Activated CD4-positive, alpha-beta T cell treated with anti-CD3 and anti-CD28 coated beads, Interleukin-2, Interleukin-4, amounts not matched to agents 100 ng/mL and 50 ng/mL, durations not matched to agents 16 hours and 8 hours (primary cell): ENCODE data around the gene ZCCHC13.
"Not testable (repeated sequence)": the region's sequence is repeated elsewhere in the genome, so short reads cannot be mapped to it uniquely, and the experiment has no call there.

Experiments used
- DNase-seq: peaks from one replicate; pipeline ENCODE4 v3.0.0-alpha.2; 2020; ENCODE audit warnings: low spot score

The ZCCHC13 gene

GRCh38 chrX:74304016-74304415 is at the start of gene ZCCHC13:
TSS of gene ZCCHC13 (plus strand) at chrX:74304180. CDS start at chrX:74304267, 87 bp downstream.
- no peak for DNase-seq

- not testable (repeated sequence) for DNase-seq
Observed at GRCh38 chrX:74258111-74258510, 45.9 kb upstream of the ZCCHC13 start.

GRCh38 chrX:74259885-74260491 is 44.0 kb upstream of the ZCCHC13 start:
- no peak for DNase-seq

GRCh38 chrX:74262452-74263209 is 41.3 kb upstream of the ZCCHC13 start:
- no peak for DNase-seq

GRCh38 chrX:74270393-74270792 is 33.6 kb upstream of the ZCCHC13 start:
- no peak for DNase-seq

GRCh38 chrX:74272230-74272629 is 31.8 kb upstream of the ZCCHC13 start:
- no peak for DNase-seq

- DNase-seq, result no peak
Observed at GRCh38 chrX:74274516-74274915, 29.5 kb upstream of the ZCCHC13 start.

- no peak for DNase-seq
Observed at GRCh38 chrX:74277320-74277719, 26.7 kb upstream of the ZCCHC13 start.

- no peak for DNase-seq
Observed at GRCh38 chrX:74277846-74278245, 26.1 kb upstream of the ZCCHC13 start.

GRCh38 chrX:74280759-74281158 is 23.2 kb upstream of the ZCCHC13 start:
- no peak for DNase-seq

- no peak for DNase-seq
Observed at GRCh38 chrX:74284391-74284952, 19.5 kb upstream of the ZCCHC13 start.

- no peak for DNase-seq
Observed at GRCh38 chrX:74286950-74287740, 16.8 kb upstream of the ZCCHC13 start.

- DNase-seq, result no peak
Observed at GRCh38 chrX:74291577-74291963, 12.4 kb upstream of the ZCCHC13 start.

- peak; percentile 77 for DNase-seq
Observed at GRCh38 chrX:74291964-74292807, 11.8 kb upstream of the ZCCHC13 start.

GRCh38 chrX:74292808-74293123 is 11.2 kb upstream of the ZCCHC13 start:
- no peak for DNase-seq

GRCh38 chrX:74293343-74293946 is 10.5 kb upstream of the ZCCHC13 start:
- DNase-seq, result peak; percentile 60

GRCh38 chrX:74295101-74295500 is 8.9 kb upstream of the ZCCHC13 start:
- DNase-seq, result no peak

GRCh38 chrX:74297766-74298165 is 6.2 kb upstream of the ZCCHC13 start:
- DNase-seq, result peak; percentile 16

- DNase-seq, result no peak
Observed at GRCh38 chrX:74300869-74301268, 3.1 kb upstream of the ZCCHC13 start.

GRCh38 chrX:74318672-74319071 is 14.7 kb downstream of the ZCCHC13 start:
- no peak for DNase-seq

GRCh38 chrX:74319321-74319720 is 15.3 kb downstream of the ZCCHC13 start:
- not testable (repeated sequence) for DNase-seq
